ENCODE measurements around the gene FBXO48. TPM values are rescaled to one million over a fixed set of nuclear protein-coding genes. Genes with fewer than 3 reads are reported as not detected.

FBXO48 gene
- polyA plus RNA-seq, 1 of the 3 experiments (the other 2 are of a cell fraction): 0.30 TPM

DNA sequence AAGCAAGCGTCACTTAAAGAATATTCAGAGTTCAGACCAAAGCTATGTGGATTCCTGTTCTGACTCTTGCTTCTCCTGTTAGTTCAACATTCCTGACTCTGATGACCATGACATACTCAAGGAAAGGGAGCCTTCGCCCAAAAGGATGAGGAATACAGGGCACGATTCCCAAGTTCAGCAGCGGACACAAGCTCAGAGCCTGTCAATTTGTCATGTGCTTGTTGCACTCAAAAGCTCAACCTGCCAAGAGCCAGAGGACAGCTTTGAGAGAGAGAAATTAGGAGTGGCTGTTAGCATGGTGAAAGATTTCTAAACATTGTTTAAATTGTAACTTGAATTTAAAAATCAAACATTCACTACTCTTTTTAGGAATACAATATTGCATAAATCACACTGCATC lies 33.6 kb upstream of the FBXO48 start (continued):
- TF ChIP-seq, protein P1, sequence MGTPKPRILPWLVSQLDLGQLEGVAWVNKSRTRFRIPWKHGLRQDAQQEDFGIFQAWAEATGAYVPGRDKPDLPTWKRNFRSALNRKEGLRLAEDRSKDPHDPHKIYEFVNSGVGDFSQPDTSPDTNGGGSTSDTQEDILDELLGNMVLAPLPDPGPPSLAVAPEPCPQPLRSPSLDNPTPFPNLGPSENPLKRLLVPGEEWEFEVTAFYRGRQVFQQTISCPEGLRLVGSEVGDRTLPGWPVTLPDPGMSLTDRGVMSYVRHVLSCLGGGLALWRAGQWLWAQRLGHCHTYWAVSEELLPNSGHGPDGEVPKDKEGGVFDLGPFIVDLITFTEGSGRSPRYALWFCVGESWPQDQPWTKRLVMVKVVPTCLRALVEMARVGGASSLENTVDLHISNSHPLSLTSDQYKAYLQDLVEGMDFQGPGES (IDR thresholded peaks at IDR 0.05; ENCODE audit: low read depth, low read length): no peak

- Histone ChIP-seq H2AFZ (ENCODE audit: low read depth) (no peak overlapping the region), H3K9me3 (no peaks in the 10 kb centered on the region), H3F3A (replicated peaks; ENCODE audit: insufficient read depth) (no peaks in the 10 kb centered on the region), H3K4me1 (ENCODE audit: control insufficient read depth in 1 of 2, insufficient read depth in 2 of 2, low read depth in 1 of 2, low read length in 1 of 2) (peaks cover 0 to 4% of the 10 kb centered on the region in 2 experiments; a peak in 2 of 4 replicates), H3K9ac (no peak overlapping the region), H3K27me3 (ENCODE audit: insufficient read depth) (no peaks in the 10 kb centered on the region), H3K36me3 (replicated peaks in 1 of 2; ENCODE audit: control insufficient read depth in 1 of 2, insufficient read depth in 2 of 2, low read length in 1 of 2) (peaks cover 0 to 4% of the 10 kb centered on the region in 2 experiments), H3K4me2 (no peak overlapping the region), H3K4me3 (ENCODE audit: low read depth in 2 of 2, low read length in 1 of 2) (no peak overlapping the region), H3K9me2 (no peaks in the 10 kb centered on the region), H4K20me1 (ENCODE audit: insufficient read depth) (no peaks in the 10 kb centered on the region), H3K79me2 (ENCODE audit: insufficient read depth) (no peaks in the 10 kb centered on the region), H3K27ac (ENCODE audit: low read depth in 2 of 2, low read length in 1 of 2) (no peak overlapping the region)
- TF ChIP-seq, protein P2, sequence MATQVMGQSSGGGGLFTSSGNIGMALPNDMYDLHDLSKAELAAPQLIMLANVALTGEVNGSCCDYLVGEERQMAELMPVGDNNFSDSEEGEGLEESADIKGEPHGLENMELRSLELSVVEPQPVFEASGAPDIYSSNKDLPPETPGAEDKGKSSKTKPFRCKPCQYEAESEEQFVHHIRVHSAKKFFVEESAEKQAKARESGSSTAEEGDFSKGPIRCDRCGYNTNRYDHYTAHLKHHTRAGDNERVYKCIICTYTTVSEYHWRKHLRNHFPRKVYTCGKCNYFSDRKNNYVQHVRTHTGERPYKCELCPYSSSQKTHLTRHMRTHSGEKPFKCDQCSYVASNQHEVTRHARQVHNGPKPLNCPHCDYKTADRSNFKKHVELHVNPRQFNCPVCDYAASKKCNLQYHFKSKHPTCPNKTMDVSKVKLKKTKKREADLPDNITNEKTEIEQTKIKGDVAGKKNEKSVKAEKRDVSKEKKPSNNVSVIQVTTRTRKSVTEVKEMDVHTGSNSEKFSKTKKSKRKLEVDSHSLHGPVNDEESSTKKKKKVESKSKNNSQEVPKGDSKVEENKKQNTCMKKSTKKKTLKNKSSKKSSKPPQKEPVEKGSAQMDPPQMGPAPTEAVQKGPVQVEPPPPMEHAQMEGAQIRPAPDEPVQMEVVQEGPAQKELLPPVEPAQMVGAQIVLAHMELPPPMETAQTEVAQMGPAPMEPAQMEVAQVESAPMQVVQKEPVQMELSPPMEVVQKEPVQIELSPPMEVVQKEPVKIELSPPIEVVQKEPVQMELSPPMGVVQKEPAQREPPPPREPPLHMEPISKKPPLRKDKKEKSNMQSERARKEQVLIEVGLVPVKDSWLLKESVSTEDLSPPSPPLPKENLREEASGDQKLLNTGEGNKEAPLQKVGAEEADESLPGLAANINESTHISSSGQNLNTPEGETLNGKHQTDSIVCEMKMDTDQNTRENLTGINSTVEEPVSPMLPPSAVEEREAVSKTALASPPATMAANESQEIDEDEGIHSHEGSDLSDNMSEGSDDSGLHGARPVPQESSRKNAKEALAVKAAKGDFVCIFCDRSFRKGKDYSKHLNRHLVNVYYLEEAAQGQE (IDR thresholded peaks at IDR 0.05; ENCODE audit: low read depth, low read length): no peak
- TF ChIP-seq RFX5 (IDR thresholded peaks at IDR 0.05; ENCODE audit: low read length) (no peak), FOXJ3 (CRISPR knock-in tag; IDR thresholded peaks at IDR 0.05) (no peak)
- POLR2A ChIA-PET: no interaction called here
- CTCF ChIA-PET: interaction anchor here (0.8 to 9.2 kb wide), 3 partner anchors 12 to 426 kb away, joined by 3 to 58 read pairs (median 4); no protein-coding TSS in a partner anchor
- DNase-seq: no peak
These were observed 32.0 kb upstream of the FBXO48 start for GRCh38 chr2:68499133-68499532.

DNA sequence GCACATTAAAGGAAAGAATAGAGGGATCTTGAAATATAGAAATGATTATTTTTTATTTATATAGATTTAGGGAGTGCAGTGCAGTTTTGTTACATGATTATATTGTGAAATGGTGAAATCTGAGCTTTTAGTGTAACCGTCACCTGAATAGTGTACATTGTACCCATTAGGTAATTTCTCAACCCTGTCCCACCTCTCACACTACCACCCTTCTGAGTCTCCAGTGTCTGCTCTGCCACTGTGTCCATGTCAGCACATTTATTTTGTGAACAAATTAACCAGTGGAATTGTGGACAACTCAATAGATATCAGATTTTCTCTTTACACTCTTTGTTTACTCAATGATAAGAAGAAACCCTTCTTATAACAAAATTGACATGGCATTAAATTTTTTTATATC lies 24.5 kb upstream of the FBXO48 start:
- no peaks in the 10 kb centered on the region for H3K9me3 ChIP-seq
- H3K27ac ChIP-seq (ENCODE audit: low read depth in 2 of 2, low read length in 1 of 2): no peak overlapping the region
- no peaks in the 10 kb centered on the region for H3K27me3 ChIP-seq (ENCODE audit: insufficient read depth)
- no peaks in the 10 kb centered on the region for H3K9me2 ChIP-seq
- no peaks in the 10 kb centered on the region for H3K4me1 ChIP-seq (ENCODE audit: control insufficient read depth in 1 of 2, insufficient read depth in 2 of 2, low read depth in 1 of 2, low read length in 1 of 2)
- 100% methylated on average over 1 of the region's 1 CpG for WGBS (ENCODE audit: low lambda C conversion rate)
- TF ChIP-seq EZH2phosphoT487 (IDR thresholded peaks at IDR 0.05; ENCODE audit: borderline replicate concordance, low read depth): no peak
- TF ChIP-seq, protein P3, sequence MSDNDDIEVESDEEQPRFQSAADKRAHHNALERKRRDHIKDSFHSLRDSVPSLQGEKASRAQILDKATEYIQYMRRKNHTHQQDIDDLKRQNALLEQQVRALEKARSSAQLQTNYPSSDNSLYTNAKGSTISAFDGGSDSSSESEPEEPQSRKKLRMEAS (IDR thresholded peaks at IDR 0.05; ENCODE audit: low read depth): no peak
- TF ChIP-seq CTCF (IDR thresholded peaks at IDR 0.05): no peak
- no peak overlapping the region for H3K4me2 ChIP-seq
- H3K9ac ChIP-seq: no peak overlapping the region
- H3K36me3 ChIP-seq (replicated peaks in 1 of 2; ENCODE audit: control insufficient read depth in 1 of 2, insufficient read depth in 2 of 2, low read length in 1 of 2): no peaks in the 10 kb centered on the region
- POLR2A ChIA-PET: no interaction called here
- H3K4me3 ChIP-seq (ENCODE audit: low read depth in 2 of 2, low read length in 1 of 2): no peak overlapping the region
- no peaks in the 10 kb centered on the region for H3K79me2 ChIP-seq (ENCODE audit: insufficient read depth)
- H4K20me1 ChIP-seq (ENCODE audit: insufficient read depth): no peaks in the 10 kb centered on the region
- H3F3A ChIP-seq (replicated peaks; ENCODE audit: insufficient read depth): no peaks in the 10 kb centered on the region
- DNase-seq: no peak
- CTCF ChIA-PET: interaction anchor here (1.1 kb wide), 1 partner anchor 104 kb away, joined by 3 read pairs; no protein-coding TSS in a partner anchor
- H2AFZ ChIP-seq (ENCODE audit: low read depth): no peak overlapping the region

Data from SK-N-SH (cell line).